ENCODE data around the gene RNF151.
"Not testable (repeated sequence)": the region's sequence is repeated elsewhere in the genome, so short reads cannot be mapped to it uniquely, and the experiment has no call there.

RNF151 gene

DNA sequence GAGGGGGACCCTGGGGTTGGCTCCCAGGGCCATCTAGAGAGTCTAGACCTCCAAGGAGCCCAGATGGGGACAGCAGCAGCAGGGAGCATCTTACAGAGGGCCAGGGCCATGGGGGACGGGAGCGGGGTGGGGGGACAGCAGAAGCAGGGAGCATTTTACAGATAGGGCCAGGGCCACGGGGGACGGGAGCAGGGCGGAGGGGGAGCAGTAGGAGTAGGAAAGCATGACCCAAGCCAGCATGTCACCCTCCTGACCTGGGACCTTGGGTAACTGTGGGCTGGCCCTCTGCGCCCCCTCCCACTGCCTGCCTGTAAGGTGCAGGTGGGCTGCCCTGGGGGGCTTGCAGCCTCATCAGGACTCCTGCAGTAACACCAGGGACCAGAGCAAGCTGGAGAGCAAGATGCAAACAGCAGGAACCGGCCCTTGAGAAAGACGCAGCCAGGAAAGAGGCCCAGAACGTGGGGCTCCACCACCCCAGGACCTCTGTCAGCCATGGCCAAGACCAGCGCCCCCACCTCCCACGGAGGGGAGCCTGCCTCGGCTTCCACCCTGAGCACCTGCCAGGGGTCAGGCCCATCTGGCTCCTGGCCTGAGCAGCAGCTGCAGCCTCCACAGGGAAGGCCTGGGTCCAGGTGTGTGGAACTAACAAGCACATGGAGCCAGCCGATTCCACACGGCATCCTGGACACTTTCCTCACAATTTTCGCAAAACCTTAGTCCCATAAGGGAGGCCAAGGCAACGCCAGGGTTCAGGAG, 40.6 kb downstream of the RNF151 start:
- no peak for DNase-seq (ENCODE audit: low read depth in 2 of 2)

DNA sequence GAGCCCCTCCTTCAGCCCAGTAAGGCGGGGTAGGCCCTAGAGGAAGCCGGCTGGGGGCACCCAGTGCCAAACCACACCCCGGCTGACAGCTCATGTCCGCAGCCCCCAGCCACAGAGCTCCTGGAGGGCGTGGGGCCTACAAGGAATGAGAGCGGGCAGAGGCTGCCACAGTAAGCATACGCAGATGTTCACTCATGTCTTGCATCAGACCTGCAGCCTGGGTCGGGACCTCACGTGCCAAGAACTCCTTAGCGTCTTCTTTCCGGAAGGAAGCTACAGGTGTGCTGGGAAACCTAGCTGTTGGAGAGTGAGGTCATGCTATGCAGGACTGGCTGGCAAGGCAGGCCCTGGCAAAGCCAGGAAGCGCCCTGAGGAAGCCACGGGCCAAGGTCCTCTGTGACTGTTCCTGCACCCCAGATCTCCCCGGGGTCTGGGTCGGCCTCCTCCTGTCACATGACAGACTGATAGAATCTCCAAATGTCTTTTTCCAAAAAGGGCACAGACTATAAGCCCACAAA, 41.4 kb downstream of the RNF151 start:
- no peak for DNase-seq (ENCODE audit: low read depth in 2 of 2)

DNA sequence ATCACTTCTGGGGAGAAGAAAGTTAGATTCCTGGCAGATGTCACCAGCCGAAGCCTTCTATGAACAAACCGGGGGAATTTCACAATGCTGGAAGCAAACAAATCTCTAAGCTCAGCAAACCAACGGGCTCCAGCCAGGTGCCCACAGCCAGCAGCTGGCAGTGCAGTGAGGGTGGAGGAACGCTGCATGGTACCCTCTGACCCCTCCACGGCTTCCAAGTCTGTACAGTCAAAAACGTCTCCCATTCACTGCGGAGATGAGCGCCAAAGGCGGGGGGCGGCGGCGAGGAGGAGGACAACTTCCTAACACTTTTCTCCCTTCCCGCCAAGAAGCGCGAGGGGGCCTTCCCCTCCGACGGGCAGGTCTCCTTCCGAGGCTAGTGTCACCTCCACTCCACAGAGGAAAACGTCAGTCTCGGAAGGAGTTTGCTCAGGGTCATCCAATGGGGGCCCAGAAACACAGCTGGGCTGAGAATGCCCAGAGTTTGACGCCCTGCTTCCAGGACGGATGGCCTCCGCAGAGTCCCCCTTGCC, 42.0 kb downstream of the RNF151 start:
- no peak for DNase-seq (ENCODE audit: low read depth in 2 of 2)

DNA sequence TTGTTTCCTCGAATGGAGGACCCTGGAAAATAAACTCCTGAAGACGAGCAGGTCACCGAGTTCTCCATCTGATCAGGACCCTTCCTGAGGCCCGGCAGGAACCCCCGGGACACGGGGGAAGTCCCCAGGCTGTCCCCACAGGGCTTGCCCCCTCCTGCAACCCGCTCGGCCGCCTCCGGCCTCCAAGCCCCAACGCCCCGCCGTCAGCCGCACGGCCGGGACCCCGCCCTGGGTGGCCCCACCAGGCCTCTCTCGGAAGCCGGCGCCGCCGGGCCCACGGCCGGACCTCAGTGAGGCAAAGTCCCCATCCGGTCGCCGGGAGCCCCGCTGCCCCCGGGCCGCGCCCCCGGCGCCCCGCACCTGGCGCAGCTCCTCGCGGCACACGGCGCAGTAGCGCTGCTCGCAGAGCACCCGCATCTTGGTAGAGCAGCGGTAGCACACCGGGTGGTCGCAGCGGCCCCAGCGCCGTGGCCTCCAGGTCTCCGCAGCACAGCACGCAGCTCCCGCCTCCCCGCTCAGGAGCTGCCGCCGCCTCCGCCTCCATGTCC, 42.6 kb downstream of the RNF151 start:
- no peak for DNase-seq (ENCODE audit: low read depth in 2 of 2)

DNA sequence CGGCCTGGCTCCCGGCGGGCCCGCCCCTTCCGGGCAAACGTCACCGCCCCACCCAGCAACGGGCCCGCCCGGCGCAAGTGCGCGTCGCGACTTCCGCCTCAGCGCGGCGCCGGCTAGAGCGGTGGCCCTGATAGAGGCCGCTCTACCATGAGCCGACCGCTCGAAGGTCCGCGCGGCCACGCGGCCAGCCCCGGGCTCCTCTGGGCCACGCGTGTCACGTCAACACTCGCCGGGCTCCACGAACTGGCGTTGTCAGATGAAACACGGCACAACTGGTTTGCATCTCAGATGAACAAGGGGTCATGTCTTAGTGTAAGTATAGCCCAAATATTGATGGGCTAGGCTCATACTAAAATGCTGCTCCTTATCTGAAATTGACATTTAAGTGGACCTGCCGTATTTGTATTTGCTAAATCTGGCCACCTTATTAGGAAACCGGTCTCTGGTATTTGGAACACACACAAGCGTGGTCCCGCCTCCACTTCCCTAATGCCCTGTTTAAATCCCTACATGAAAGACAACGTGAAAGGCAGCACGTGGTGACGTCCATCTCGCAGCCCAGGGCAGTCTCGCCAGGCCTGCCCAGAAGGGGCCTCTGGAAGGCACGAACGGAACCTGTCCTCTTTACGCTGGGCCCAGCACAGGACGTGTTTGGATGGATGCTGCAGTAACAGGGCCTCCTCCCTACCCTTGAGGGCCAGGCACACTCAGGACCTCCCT, 43.3 kb downstream of the RNF151 start, which contains the start of gene ZNF598:
Gene ZNF598 (minus strand): TSS at position 31 of the 720 bp plus-strand sequence.
- DNase-seq (ENCODE audit: low read depth in 2 of 2), result peak; percentile 63 to 76

DNA sequence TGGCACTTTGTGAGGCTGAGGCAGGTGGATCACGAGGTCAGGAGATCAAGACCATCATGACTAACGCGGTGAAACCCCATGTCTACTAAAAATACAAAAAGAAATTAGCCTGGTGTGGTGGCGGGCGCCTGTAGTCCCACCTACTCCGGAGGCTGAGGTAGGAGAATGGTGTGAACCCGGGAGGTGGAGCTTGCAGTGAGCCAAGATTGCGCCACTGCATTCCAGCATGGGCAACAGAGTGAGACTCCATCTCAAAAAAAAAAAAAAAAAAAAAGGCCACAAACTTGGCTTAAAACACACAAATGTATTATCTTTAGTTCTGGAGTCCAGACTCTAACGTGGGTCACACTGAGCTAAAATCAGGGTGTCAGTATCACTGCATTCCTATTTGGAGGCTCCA, 45.1 kb downstream of the RNF151 start:
- DNase-seq (ENCODE audit: low read depth in 2 of 2), result not testable (repeated sequence)

DNA sequence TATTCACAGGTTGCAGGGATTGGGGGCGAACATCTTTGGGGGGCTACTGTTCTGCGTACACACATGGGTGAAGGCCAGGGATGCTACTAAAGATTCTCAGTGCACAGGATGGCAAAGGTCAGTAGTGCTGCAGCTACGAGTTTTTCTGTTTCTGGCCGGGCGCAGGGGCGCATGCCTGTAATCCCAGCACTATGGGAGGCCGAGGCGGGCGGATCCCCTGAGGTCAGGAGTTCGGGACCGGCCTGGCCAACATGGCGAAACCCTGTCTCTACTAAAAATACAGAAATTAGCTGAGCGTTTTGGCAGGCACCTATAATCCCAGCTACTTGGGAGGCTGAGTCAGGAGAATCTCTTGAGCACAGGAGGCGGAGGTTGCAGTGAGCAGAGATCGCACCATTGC, 46.9 kb downstream of the RNF151 start:
- DNase-seq (ENCODE audit: low read depth in 2 of 2), result no peak

DNA sequence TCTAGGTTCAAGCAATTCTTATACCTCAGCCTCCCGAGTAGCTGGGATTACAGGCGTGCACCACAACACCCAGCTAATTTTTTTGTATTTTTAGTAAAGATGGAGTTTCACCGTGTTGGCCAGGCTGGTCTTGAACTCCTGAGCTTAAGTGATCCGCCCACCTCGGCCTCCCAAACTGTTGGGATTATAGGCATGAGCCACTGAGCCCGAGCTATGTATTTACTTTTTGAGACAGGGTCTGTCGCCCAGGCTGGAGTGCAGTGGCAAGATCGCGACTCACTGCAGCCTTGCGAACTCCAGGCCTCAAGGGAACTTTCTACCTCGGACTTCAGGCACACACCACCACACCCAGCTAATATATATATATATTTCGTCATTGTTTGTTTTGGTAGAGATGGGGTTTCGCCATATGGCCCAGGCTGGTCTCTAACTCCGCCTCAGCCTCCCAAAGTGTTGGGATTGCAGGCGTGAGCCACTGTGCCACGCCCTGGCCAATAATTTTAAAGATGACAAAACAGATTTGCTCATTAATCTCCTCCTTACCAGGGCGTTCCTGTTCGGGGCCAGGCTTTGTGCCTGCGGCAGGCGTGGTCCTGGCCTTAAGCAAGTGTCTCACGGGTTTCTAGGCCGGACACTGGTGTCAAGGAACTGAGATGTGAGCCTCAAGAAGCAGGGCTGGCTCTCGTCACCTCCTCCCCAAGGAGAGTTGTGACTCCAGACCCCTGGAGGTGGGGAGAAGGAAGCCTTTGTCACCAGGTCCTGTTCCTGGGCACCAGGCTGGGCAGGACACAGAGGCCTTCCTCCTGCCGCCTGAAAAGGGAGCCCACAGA, 48.7 kb downstream of the RNF151 start:
- no peak for DNase-seq (ENCODE audit: low read depth in 2 of 2)

DNA sequence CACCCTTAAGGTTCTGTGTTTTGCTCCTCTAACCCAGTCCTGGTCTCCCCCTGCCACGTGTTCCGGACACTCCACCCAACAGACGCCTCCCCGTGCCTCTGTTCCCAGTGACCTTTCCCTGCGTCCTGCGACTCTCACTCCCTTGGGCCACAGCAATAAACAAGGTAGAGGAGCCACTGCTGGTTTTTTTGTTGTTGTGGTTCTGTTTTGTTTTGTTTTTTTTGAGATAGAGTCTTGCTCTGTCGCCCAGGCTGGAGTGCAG, 49.2 kb downstream of the RNF151 start:
- no peak for DNase-seq (ENCODE audit: low read depth in 2 of 2)

DNA sequence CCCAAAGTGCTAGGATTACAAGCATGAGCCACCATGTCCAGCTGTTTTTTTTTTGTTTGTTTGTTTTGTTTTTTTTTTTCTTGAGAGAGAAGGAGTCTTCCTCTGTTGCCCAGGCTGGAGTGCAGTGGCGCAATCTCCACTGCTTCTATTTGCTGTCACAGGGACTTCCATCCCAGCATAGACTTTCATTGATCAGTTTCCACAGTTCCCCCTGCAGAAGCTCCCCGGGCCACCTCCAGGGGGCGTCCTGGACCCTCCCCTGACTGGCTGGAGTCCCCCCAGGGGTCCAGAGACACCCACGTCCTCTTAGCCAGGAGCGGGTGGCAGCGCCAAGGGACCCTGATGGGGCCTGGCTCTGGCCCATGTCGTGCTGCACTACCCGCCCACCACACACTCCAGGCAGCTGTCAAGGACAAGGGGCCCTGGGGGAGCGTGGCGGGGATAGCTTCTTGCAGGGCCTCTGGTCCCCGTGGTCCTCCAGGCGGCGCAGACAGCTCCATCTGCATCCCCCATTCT, 49.8 kb downstream of the RNF151 start:
- no peak for DNase-seq (ENCODE audit: low read depth in 2 of 2)

Data from stimulated activated CD8-positive, alpha-beta memory T cell treated with anti-CD3 and anti-CD28 coated beads, Interleukin-2, amount 100 ng/mL, for 48 hours (primary cell).